RCC 7860 (cell line): Measurements from ENCODE around the gene THOC5.
"Not testable (repeated sequence)": the region's sequence is repeated elsewhere in the genome, so short reads cannot be mapped to it uniquely, and the experiment has no call there.

ENCODE experiments used
- DNase-seq: peaks from one replicate; pipeline ENCODE4 v3.0.0-alpha.2; 2015; ENCODE audit warnings: low spot score
- FAIRE-seq: peaks from 2 replicates; lab custom pipeline; 2012; peaks lifted over from hg19 to GRCh38; lab: Jason Lieb, UNC

The THOC5 gene

GRCh38 chr22:29563652-29564460, 10.3 kb upstream of the THOC5 start:
- no peak for DNase-seq
- FAIRE-seq: no peak

GRCh38 chr22:29559853-29560252, 6.3 kb upstream of the THOC5 start:
- FAIRE-seq (no peak), DNase-seq (no peak)

GRCh38 chr22:29559030-29559429, 5.5 kb upstream of the THOC5 start:
- DNase-seq (no peak), FAIRE-seq (no peak)

GRCh38 chr22:29555065-29555644, 1.6 kb upstream of the THOC5 start:
- DNase-seq: no peak
- FAIRE-seq: no peak

GRCh38 chr22:29552357-29552756, 1.2 kb downstream of the THOC5 start:
- not testable (repeated sequence) for FAIRE-seq

GRCh38 chr22:29550005-29550404, 3.6 kb downstream of the THOC5 start:
- DNase-seq (no peak), FAIRE-seq (no peak)

More at GRCh38 chr22:29552357-29552756, 1.2 kb downstream of the THOC5 start:
- DNase-seq: not testable (repeated sequence)

- not testable (repeated sequence) for FAIRE-seq, DNase-seq
Observed at GRCh38 chr22:29545045-29545444, 8.5 kb downstream of the THOC5 start.

GRCh38 chr22:29541845-29542244, 11.7 kb downstream of the THOC5 start:
- no peak for DNase-seq
- FAIRE-seq: no peak

- FAIRE-seq (no peak), DNase-seq (no peak)
Observed at GRCh38 chr22:29539105-29539504, 14.5 kb downstream of the THOC5 start.

- FAIRE-seq: no peak
- no peak for DNase-seq
Observed at GRCh38 chr22:29536411-29536810, 17.1 kb downstream of the THOC5 start.

GRCh38 chr22:29531419-29531818, 22.1 kb downstream of the THOC5 start:
- FAIRE-seq (no peak), DNase-seq (no peak)

GRCh38 chr22:29530716-29531115, 22.8 kb downstream of the THOC5 start:
- DNase-seq: no peak
- FAIRE-seq: no peak

- FAIRE-seq (no peak), DNase-seq (no peak)
Observed at GRCh38 chr22:29528144-29528543, 25.4 kb downstream of the THOC5 start.

GRCh38 chr22:29524442-29525191, 28.9 kb downstream of the THOC5 start:
- FAIRE-seq: no peak
- peak; percentile 10 for DNase-seq

- FAIRE-seq (no peak), DNase-seq (no peak)
Observed at GRCh38 chr22:29523761-29524160, 29.8 kb downstream of the THOC5 start.

GRCh38 chr22:29521526-29521925, 32.0 kb downstream of the THOC5 start:
- DNase-seq: no peak
- FAIRE-seq: no peak

- DNase-seq (peak; percentile 14), FAIRE-seq (no peak)
Observed at GRCh38 chr22:29520851-29521250, 32.7 kb downstream of the THOC5 start.

GRCh38 chr22:29519996-29520395, 33.6 kb downstream of the THOC5 start:
- no peak for FAIRE-seq
- no peak for DNase-seq

- DNase-seq (no peak), FAIRE-seq (no peak)
Observed at GRCh38 chr22:29518427-29518826, 35.1 kb downstream of the THOC5 start.

- FAIRE-seq (no peak), DNase-seq (no peak)
Observed at GRCh38 chr22:29517215-29517908, 36.2 kb downstream of the THOC5 start.

- FAIRE-seq: no peak
- DNase-seq: no peak
Observed at GRCh38 chr22:29512031-29512430, 41.5 kb downstream of the THOC5 start.
